HuH-7.5 (cell line): ENCODE measurements around the gene LARGE1.
A peak's percentile ranks its signal among the peaks of the same experiment; 100 is the strongest.

Experiments
- DNase-seq: peaks from one replicate; pipeline ENCODE4 v3.0.0; 2011; ENCODE audit warnings: low spot score

The LARGE1 gene

DNA sequence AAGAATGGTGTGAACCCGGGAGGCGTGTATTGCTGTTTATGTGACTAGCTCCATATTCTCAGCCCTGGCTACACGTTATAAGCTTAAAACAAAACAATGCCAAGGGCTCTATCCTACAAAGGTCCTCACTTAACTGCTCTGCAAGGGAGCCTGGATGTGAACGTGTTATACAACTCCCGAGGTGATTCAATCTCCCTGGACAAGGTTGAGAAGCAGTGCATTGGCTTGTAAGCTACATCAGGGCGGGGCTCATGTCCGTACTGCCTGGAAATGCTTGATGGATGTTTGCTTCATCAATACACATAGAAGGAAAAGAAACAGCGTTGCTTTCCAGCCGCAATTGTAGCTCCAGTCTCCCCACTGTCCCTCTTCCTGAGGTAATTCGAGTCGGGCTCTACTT, 605.2 kb downstream of the LARGE1 start:
- DNase-seq, result no peak

DNA sequence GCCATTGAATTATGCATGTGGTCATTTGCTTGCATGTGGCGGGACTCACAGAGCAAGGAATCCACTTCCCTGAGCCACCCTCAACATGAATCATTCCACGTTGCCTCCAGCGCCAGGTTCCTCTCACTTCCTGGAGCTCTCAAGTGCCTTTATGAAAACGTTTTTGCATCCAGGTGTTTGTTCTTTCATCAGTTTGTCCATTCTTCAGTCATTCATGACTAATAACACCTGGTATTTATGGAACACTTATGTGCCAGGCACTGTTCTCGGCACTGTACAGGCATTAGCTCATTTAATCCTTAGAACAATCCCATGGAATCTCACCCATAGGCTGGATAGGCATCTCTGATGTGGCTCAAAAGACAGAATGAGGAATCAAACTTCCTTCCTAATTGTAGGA, 606.0 kb downstream of the LARGE1 start:
- no peak for DNase-seq

DNA sequence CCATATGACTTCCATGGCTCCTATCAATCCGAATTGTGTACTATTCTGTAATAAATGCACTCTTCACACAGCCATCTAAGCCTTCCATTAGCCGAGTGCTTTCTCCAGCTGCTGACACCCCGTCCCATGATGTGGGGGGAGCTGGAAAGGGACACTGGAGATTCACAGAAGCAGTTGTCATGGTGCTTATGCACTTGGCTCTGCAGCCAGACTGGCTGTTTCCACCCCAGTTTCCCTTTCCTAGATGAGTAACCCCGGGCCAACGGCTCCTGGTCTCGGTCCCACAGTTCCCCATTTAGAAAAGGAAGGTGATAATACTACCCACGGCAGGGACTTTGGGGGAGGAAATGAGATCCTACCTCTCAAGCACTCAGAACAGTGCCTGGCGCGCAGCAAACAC, 617.2 kb downstream of the LARGE1 start:
- no peak for DNase-seq

GRCh38 chr22:33302549-33302948, 617.7 kb downstream of the LARGE1 start:
- no peak for DNase-seq

- peak; percentile 72 for DNase-seq
Observed at GRCh38 chr22:33302049-33302545, 618.2 kb downstream of the LARGE1 start.

DNA sequence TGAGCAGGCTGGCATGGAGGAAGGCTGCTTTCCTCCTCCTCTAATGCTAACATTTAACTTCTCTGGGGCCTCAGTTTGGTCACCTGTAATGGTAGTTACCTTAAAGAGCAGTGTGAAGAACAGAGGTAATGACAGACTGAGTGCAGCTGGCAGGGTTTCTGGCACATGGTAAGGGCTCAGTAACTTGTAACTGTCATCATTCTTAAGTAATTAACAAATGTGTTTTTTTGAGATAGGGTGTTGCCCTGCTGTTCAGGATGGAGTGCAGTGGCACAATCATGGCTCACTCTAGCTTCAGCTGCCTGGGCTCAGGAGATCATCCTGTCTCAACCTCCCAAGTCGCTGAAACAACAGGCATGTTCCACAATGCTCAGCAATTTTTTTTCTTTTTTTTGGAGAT, 620.1 kb downstream of the LARGE1 start:
- no peak for DNase-seq

- DNase-seq, result no peak
Observed at GRCh38 chr22:33299245-33299956, 620.9 kb downstream of the LARGE1 start.

- no peak for DNase-seq
Observed at GRCh38 chr22:33296941-33297340, 623.3 kb downstream of the LARGE1 start.

- no peak for DNase-seq
Observed at GRCh38 chr22:33288078-33288477, 632.2 kb downstream of the LARGE1 start.

DNA sequence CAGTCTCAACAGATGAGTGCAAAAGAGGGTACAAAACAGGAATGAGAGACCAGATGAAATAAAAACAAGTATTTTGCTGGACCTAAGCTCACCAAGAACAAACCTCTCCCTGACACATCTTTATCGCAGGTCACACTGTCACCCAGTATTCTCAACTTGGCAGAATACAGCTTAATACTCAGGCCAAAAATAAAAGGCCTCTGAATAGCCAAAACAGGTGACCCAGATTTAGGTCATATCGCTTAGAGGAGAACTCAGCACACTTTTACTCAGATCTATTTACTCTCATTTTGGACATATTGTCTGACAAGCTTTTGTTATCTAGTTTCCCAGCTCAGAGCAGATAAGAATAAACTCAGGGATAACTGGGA, 645.2 kb downstream of the LARGE1 start:
- DNase-seq, result no peak

DNA sequence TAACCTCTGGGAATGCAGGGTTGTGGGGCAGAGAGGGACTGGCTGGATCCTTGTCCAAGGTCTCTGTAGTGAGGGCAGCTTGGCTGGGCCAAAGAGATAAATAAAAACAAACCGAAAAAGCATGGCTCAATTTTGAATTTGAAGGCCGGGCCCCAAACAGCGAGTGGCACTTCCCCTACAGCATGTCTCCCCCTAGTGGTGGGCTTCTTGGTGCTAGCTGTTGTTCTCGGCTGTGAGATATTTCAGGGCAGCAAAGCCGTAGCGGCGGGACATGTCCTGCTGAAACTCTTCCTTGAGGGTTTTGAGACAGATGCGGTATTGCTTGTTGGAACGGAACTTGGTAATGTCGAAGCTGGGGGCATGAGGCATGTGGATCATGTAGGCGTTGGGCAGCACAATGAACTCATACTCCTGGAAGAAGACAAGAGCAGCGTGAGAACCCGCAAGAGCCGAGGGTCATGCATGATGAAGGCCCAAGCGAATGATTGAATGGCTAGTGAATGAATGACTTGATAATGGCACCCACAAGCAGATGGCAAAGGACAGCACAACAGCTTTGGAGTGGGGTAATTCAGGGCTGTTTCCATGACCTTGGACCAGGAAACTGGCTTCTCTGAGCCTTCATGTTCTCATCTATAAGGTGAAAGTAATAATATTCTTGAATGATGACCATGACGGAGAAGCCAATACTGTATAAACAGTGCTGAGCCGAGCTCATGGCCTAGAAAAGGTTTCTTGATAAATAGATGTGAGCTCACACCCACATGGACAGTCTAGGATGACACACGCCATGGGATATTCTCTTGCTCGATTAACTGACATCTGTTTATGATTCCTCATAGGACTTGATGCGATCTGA, 645.8 kb downstream of the LARGE1 start:
- no peak for DNase-seq

- no peak for DNase-seq
Observed at GRCh38 chr22:33272871-33273270, 647.4 kb downstream of the LARGE1 start.

- DNase-seq, result peak; percentile 38
Observed at GRCh38 chr22:33272180-33272579, 648.1 kb downstream of the LARGE1 start.

DNA sequence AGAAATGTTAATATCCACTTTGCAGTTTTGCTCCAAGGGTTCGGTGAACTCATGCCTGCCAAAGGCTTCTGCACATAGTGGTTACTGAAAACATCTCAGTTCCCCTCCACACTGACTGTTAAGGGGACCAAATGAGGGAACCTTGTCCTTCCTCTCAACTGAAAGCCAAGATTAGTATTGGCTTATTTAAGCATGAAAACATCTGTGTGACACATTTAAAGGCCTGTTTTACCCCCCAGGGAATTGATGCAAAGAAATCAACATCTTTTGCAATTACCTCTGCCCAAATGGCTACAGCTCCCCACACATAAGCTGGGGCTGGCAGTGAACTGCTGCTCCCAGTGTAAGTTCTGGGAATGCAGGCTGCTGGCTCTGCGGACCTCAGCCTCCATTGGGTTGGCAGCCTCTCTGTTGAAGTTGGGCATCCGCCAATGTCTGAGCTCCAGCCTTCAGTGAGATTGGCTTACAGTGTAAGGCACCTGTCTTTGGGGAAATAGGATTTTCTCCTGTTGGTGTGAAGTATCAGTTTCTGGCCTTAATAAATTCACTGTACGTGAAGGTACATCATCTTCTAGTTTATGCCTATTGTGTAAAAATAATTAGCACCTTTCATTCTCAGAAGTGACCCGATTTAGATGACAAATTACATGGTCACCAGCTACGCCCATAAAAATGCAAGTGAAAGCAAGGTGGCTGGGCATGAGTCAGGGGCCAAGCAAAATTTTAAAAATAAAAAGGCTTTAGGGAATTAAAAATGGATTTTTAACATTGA, 648.7 kb downstream of the LARGE1 start:
- DNase-seq, result no peak

- no peak for DNase-seq
Observed at GRCh38 chr22:33270596-33270995, 649.7 kb downstream of the LARGE1 start.

DNA sequence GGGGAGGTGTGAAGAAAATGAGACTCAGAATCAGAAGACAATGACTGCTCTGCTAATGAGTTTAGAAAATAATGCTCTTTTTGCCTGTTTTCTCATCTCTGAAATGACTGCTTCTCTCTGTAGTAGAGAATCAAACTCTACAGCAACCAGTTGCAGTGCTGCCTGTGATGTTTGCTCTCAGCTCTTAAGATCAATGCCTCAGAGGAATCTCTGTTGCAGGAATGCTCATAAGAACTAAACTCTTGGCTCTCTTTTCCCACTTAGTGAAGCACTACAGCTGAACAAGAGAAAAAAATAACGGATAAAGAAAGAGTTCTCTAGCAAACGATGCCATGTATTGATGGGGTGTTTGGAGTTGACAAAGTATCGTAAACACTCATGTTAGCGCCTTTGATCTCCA, 658.6 kb downstream of the LARGE1 start:
- DNase-seq, result no peak

DNA sequence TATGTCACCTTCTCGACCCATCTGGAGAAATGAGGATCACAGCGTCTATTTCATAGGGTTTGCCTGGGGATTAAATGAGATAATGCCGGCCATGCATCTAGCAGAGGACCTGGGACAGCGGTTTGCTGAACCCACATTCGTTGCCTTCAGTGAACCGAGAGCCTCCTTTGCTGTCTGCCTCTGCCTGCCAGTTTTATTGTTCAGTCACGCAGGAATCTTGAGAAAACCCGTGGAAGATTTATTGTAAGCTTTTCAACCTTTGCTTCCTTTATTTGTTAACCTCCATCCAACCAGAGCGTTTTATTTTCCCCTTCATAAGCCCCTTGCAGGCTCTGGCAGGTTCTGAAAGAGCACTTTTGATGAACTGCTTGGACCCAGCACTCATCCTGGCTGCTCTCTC, 659.8 kb downstream of the LARGE1 start:
- no peak for DNase-seq

DNA sequence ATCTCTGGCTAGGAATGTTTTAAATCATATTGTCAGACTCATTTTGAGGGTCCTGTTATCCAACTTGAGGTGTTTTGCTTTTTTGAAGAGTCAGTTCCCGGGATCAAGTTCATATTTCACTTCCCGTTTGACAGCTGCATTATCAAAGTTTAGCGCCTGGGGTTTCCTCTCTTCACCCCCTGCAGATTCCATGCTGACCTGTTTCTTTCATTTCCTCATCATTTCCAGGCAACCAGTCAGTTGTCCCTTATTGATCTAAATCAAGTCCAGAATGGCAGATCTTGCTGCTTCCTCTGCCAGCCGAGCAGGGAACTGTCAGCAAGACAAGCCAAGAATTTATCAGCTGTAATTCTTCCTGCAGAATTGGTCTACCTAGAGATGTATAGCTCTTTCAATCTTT, 664.5 kb downstream of the LARGE1 start:
- no peak for DNase-seq

GRCh38 chr22:33248948-33249347, 671.3 kb downstream of the LARGE1 start:
- DNase-seq, result no peak

- no peak for DNase-seq
Observed at GRCh38 chr22:33247758-33248157, 672.5 kb downstream of the LARGE1 start.

DNA sequence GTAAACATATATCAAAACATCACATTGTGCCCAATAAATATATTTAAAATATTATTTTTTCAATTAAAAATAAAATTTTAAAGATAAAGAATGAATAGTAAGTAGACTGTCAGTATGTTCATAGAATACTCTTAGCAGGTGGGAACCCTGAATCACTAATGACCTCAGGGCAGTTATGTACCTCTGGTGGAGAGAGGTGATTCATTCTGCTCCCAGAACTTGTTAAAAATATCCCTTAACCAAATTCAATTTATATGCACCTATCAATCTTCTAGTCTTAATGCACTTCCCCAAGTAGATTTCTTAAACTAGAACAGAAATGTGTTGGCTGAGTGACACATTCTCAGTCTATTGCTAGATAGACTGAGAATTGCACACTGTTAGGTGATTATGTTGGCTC, 678.2 kb downstream of the LARGE1 start:
- DNase-seq, result no peak

GRCh38 chr22:33240888-33241475, 679.3 kb downstream of the LARGE1 start:
- DNase-seq, result no peak
